K562 (cell line): Measurements from ENCODE around the gene SLC48A1. TPM values are rescaled to one million over a fixed set of nuclear protein-coding genes. Genes with fewer than 3 reads are reported as not detected.

ENCODE experiments used
- ATAC-seq: fragments of 200-7000 bp; cut with Tn5 transposase; 3 replicates; pipeline ENCODE4 v1.9.1; 2020; ENCODE audit warnings: moderate library complexity
- BruUV-seq: library from RNA; stranded (reverse); fragments of 400-500 nt; replicated peaks from 2 replicates; lab custom pipeline; 2021; lab: Mats Ljungman, UMichigan
- CTCF ChIA-PET: fragments of 300-600 bp; formaldehyde crosslinking; extraction: SDS; loops from one replicate; lab custom pipeline; 2021; ENCODE audit warnings: low intra/inter-chr PET ratio; lab: Yijun Ruan, JAX
- POLR2A ChIA-PET: fragments of 300-600, 350-650 bp; sonication (Branson Sonifier 250); formaldehyde crosslinking; extraction: SDS; loops from one replicate; lab custom pipeline; 2021; ENCODE audit warnings: antibody characterized with exemption, inconsistent platforms; lab: Yijun Ruan, JAX
- DNase-seq, 4 experiments: peaks; one replicate each; pipeline versions ENCODE4 v3.0.0 to v3.0.0-alpha.2; 2011 to 2018; ENCODE audit warnings: low spot score in 3 of 4, mixed read lengths in 3 of 4; ENCODE audit errors: extremely low read depth in 1 of 4
- FAIRE-seq: peaks from 2 replicates; lab custom pipeline; 2011; peaks lifted over from hg19 to GRCh38; lab: Jason Lieb, UNC
- H2AFZ ChIP-seq: 2 replicates; pipeline ENCODE4 v1.6.0; 2011; ENCODE audit warnings: low read depth, low read length, control low read depth, inconsistent platforms
- H3K27ac ChIP-seq: fragments of 200-600 bp; 3 replicates; pipeline ENCODE4 v1.8.0; 2011; ENCODE audit warnings: low read depth, mild to moderate bottlenecking, control low read depth, inconsistent platforms, low read length, moderate library complexity, mixed read lengths; ENCODE audit errors: extremely low read depth
- H3K27me3 ChIP-seq, 2 experiments: fragments of 300-600 bp in 1 of 2; 2 replicates in 1 of 2; 3 replicates in 1 of 2; pipeline versions ENCODE4 v1.6.0 to v1.8.0; 2011; ENCODE audit warnings: inconsistent platforms in 2 of 2, low read length in 2 of 2, mild to moderate bottlenecking in 1 of 2, mixed read lengths in 1 of 2, moderate library complexity in 1 of 2; ENCODE audit not compliant: control insufficient read depth in 2 of 2, insufficient read depth in 2 of 2
- H3K36me3 ChIP-seq: fragments of 300-600 bp; 3 replicates; pipeline ENCODE4 v1.8.0; 2011; ENCODE audit warnings: mild to moderate bottlenecking, low read length, inconsistent platforms; ENCODE audit not compliant: control insufficient read depth, insufficient read depth
- H3K4me1 ChIP-seq, 2 experiments: fragments of 200-600 bp in 1 of 2; replicated peaks in 1 of 2; 2 replicates in 1 of 2; 3 replicates in 1 of 2; pipeline versions ENCODE4 v1.5.1 to v1.8.0; 2011; ENCODE audit warnings: inconsistent platforms in 2 of 2, low read length in 2 of 2, mild to moderate bottlenecking in 1 of 2, mixed read lengths in 1 of 2, moderate library complexity in 1 of 2; ENCODE audit not compliant: control insufficient read depth in 2 of 2, insufficient read depth in 2 of 2
- H3K4me2 ChIP-seq: 2 replicates; pipeline ENCODE4 v1.6.1; 2011; ENCODE audit warnings: low read length, control low read depth, inconsistent platforms, mixed read lengths; ENCODE audit not compliant: insufficient read depth
- H3K4me3 ChIP-seq: fragments of 200-600 bp; sonication (generic), shearing (Covaris generic); 2 replicates; pipeline ENCODE4 v1.5.1; 2016; ENCODE audit warnings: control low read depth, inconsistent platforms
- H3K79me2 ChIP-seq: fragments of 200-600 bp; 3 replicates; pipeline ENCODE4 v1.8.0; 2011; ENCODE audit warnings: low read length, inconsistent platforms; ENCODE audit not compliant: control insufficient read depth, insufficient read depth
- H3K9ac ChIP-seq, 2 experiments: 2 replicates each; pipeline versions ENCODE4 v1.6.0 to v1.6.1; 2011; ENCODE audit warnings: low read depth in 2 of 2, low read length in 2 of 2, control low read depth in 1 of 2, inconsistent platforms in 1 of 2, mild to moderate bottlenecking in 1 of 2, mixed read lengths in 1 of 2; ENCODE audit not compliant: insufficient read depth in 1 of 2
- H3K9me1 ChIP-seq: one replicate; pipeline ENCODE4 v1.6.0; 2011; ENCODE audit warnings: inconsistent platforms, mild to moderate bottlenecking, low read length, moderate library complexity; ENCODE audit not compliant: control insufficient read depth, insufficient read depth
- H3K9me3 ChIP-seq: replicated peaks from 2 replicates; pipeline ENCODE4 v1.5.1; 2011; ENCODE audit warnings: low read depth, low read length, inconsistent platforms; ENCODE audit not compliant: control insufficient read depth, insufficient read depth
- H4K20me1 ChIP-seq: replicated peaks from 2 replicates; pipeline ENCODE4 v1.6.1; 2011; ENCODE audit warnings: low read length, inconsistent platforms, mixed read lengths; ENCODE audit not compliant: control insufficient read depth, insufficient read depth
- CBX3 ChIP-seq, 2 experiments: IDR thresholded peaks; 1 replicate in 1 of 2; 2 replicates in 1 of 2; pipeline ENCODE4 v1.6.1; 2012; ENCODE audit warnings: inconsistent platforms in 2 of 2, low read length in 2 of 2, borderline replicate concordance in 1 of 2, control low read depth in 1 of 2
- POLR2G ChIP-seq: fragments of 200-400 bp; formaldehyde crosslinking; IDR thresholded peaks from 2 replicates; pipeline ENCODE4 v1.6.1; 2017; ENCODE audit warnings: low read depth, mild to moderate bottlenecking, antibody characterized with exemption, low read length, moderate library complexity
- RBFOX2 ChIP-seq: fragments of 200-400 bp; formaldehyde crosslinking; IDR thresholded peaks from 2 replicates; pipeline ENCODE4 v1.6.1; 2017; ENCODE audit warnings: low read depth, mild to moderate bottlenecking, low read length, moderate library complexity
- WGBS: fragments of 100-300 bp; shearing (Covaris generic); methylation state at CpG from one replicate; pipeline ENCODE4 v1.1.6; 2016; ENCODE audit warnings: low coverage, mixed read lengths; ENCODE audit not compliant: insufficient coverage; ENCODE audit errors: missing lambda C conversion rate; 5-methylcytosine and 5-hydroxymethylcytosine counted together
- in situ Hi-C: fragments of 300-500 bp; cut with MboI; formaldehyde crosslinking; loops from 4 replicates; pipeline ENCODE4 v1.15.0; 2018; ENCODE audit warnings: inconsistent platforms, mixed read lengths
- intact Hi-C: fragments of 100-400 bp; cut with micrococcal nuclease; formaldehyde crosslinking; loops from 2 replicates; pipeline ENCODE4 v1.14.2; 2022
- polyA plus RNA-seq, 8 experiments: library from polyadenylated mRNA; depleted of rRNA in 4 of 8; stranded (reverse) in 5 of 8; unstranded in 3 of 8; fragments of >200 nt; fragmentation: Nextera tagmentation in 2 of 8; fragmentation: Illumina TruSeq in 1 of 8; extraction: Ambion mirVana in 2 of 8; extraction: Trizol in 1 of 8; gene quantifications; 2 replicates each; pipeline versions ENCODE4 v1.2.1 to v1.2.3, GENCODE V29; 2011 to 2014; ENCODE audit warnings: inconsistent platforms in 1 of 8, missing spikeins in 1 of 8
- total RNA-seq, 7 experiments: library from RNA; depleted of rRNA in 6 of 7; stranded (reverse); fragments of >200 nt in 6 of 7; fragmentation: Illumina TruSeq in 2 of 7; extraction: Trizol in 2 of 7; gene quantifications; 2 replicates each; pipeline versions ENCODE4 v1.2.1 to v1.2.3, GENCODE V29; 2011 to 2021; ENCODE audit warnings: low replicate concordance in 1 of 7

Gene SLC48A1
- total and polyA plus RNA-seq, 9 of the 15 experiments (the other 6 are each of a cell fraction or from before 2014, with no cell fraction given), result 10.7 to 37.5 (median 18.7) TPM

DNA sequence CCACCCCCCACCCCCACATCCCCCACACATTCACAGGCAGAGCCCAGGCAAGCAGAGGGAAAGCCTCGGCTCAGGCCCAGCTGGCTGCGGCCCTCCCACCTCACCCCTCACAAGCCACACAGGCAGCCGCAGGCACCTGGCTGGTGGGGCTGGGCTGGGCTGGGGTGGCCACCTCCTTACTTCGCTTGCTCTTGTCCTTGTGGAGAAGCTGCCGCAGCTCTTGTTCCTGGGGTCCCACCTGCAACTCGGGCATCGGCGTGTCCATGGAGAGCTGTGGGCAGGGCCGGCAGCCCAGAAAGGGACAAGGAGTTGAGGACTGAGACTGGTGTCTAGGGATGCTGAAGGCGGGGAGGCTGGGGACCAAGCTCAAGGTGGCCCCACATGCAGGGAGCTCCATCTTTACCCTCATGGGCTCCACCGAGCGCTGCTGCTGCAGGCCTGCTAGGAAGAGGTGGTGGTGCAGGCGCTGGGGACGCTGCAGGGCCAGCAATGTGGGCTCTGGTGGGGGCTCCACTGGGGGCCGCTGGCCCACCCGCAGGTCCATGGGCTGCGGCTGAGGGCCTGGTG is 25.4 kb downstream of the SLC48A1 start:
- in situ Hi-C loops, result no loop called here
- TF ChIP-seq CBX3 (IDR thresholded peaks at IDR 0.05; ENCODE audit: borderline replicate concordance in 1 of 2, low read length in 2 of 2), result no peak
- TF ChIP-seq RBFOX2, result peak; percentile 24; the same call in 1 of the 2 replicates
- peak; percentile 67 for TF ChIP-seq POLR2G
- FAIRE-seq (no peak), ATAC-seq (no peak), DNase-seq (no peak)
- intact Hi-C loops, result loop anchor here (5.0 kb wide), 1 partner anchor 39 kb away; no protein-coding TSS in a partner anchor
- Histone ChIP-seq H3K4me3 (no peak overlapping the region), H3K9me1 (peaks cover 5% of the 10 kb centered on the region), H3K4me1 (peaks cover 0 to 40% of the 10 kb centered on the region in 2 experiments; a peak in 4 of 5 replicates), H3K27me3 (no peaks in the 10 kb centered on the region), H4K20me1 (peaks cover 7% of the 10 kb centered on the region; the same call in 1 of the 2 replicates), H3K36me3 (peaks cover 97% of the 10 kb centered on the region; the same call in 2 of the 3 replicates), H3K27ac (no peak overlapping the region), H3K4me2 (no peak overlapping the region), H2AFZ (no peak overlapping the region), H3K9ac (no peak overlapping the region), H3K79me2 (peaks cover 46% of the 10 kb centered on the region), H3K9me3 (no peaks in the 10 kb centered on the region)
- BruUV-seq, result no TSS peak
- WGBS, result 93% methylated on average over 14 of the region's 17 CpGs
- ChIA-PET POLR2A (interaction anchor here (1.1 to 1.2 kb wide), 2 partner anchors 9 to 10 kb away, joined by 4 to 5 read pairs; no protein-coding TSS in a partner anchor), CTCF (no interaction called here)
